Fibroblast of skin of scalp (primary cell): ENCODE results near the gene LRRC72.
"Not testable (repeated sequence)": the region's sequence is repeated elsewhere in the genome, so short reads cannot be mapped to it uniquely, and the experiment has no call there.

Experiments
- DNase-seq: peaks from one replicate; pipeline ENCODE4 v3.0.0-alpha.2; 2013

Gene LRRC72

GRCh38 chr7:16583834-16584233, 57.2 kb downstream of the LRRC72 start:
- DNase-seq = no peak

GRCh38 chr7:16585540-16585939, 58.9 kb downstream of the LRRC72 start:
- no peak for DNase-seq

GRCh38 chr7:16586081-16586874, 59.7 kb downstream of the LRRC72 start:
- DNase-seq = no peak

- no peak for DNase-seq
Measured at GRCh38 chr7:16587129-16587528, 60.5 kb downstream of the LRRC72 start.

GRCh38 chr7:16587790-16588189, 61.2 kb downstream of the LRRC72 start:
- DNase-seq = no peak

GRCh38 chr7:16589881-16590280, 63.3 kb downstream of the LRRC72 start:
- peak; percentile 39 for DNase-seq

GRCh38 chr7:16590424-16590823, 63.8 kb downstream of the LRRC72 start:
- DNase-seq = no peak

- no peak for DNase-seq
Measured at GRCh38 chr7:16592395-16592794, 65.8 kb downstream of the LRRC72 start.

GRCh38 chr7:16594061-16594460, 67.4 kb downstream of the LRRC72 start:
- peak; percentile 55 for DNase-seq

GRCh38 chr7:16594676-16595075, 68.1 kb downstream of the LRRC72 start:
- peak; percentile 47 for DNase-seq

- not testable (repeated sequence) for DNase-seq
Measured at GRCh38 chr7:16595596-16595995, 69.0 kb downstream of the LRRC72 start.

GRCh38 chr7:16598015-16598414, 71.4 kb downstream of the LRRC72 start:
- DNase-seq = no peak

GRCh38 chr7:16599860-16600259, 73.2 kb downstream of the LRRC72 start:
- no peak for DNase-seq

- DNase-seq = no peak
Measured at GRCh38 chr7:16603633-16604032, 77.0 kb downstream of the LRRC72 start.

GRCh38 chr7:16604054-16604453, 77.4 kb downstream of the LRRC72 start:
- peak; percentile 9 for DNase-seq

- DNase-seq = no peak
Measured at GRCh38 chr7:16606704-16607103, 80.1 kb downstream of the LRRC72 start.

GRCh38 chr7:16609842-16610450, 83.3 kb downstream of the LRRC72 start:
- no peak for DNase-seq

GRCh38 chr7:16611711-16612110, 85.1 kb downstream of the LRRC72 start:
- DNase-seq = no peak

GRCh38 chr7:16615228-16615627, 88.6 kb downstream of the LRRC72 start:
- DNase-seq = no peak

- no peak for DNase-seq
Measured at GRCh38 chr7:16616122-16616521, 89.5 kb downstream of the LRRC72 start.

- DNase-seq = no peak
Measured at GRCh38 chr7:16616542-16616941, 89.9 kb downstream of the LRRC72 start.

GRCh38 chr7:16619979-16620408, 93.4 kb downstream of the LRRC72 start:
- no peak for DNase-seq

GRCh38 chr7:16626388-16626787, 99.8 kb downstream of the LRRC72 start:
- DNase-seq = no peak

GRCh38 chr7:16627236-16627635, 100.6 kb downstream of the LRRC72 start:
- DNase-seq = peak; percentile 10
